Ovary (tissue), 9 donors: ENCODE measurements around the gene HIVEP3. TPM values are rescaled to one million over a fixed set of nuclear protein-coding genes. Genes with fewer than 3 reads are reported as not detected.

Experiments used
- DNase-seq, 5 donors: peaks; one replicate each; pipeline ENCODE4 v3.0.0-alpha.2; 2019 to 2020
- H3K27ac ChIP-seq, 2 donors: fragments of 200-600 bp; one replicate each; pipeline versions ENCODE4 v1.5.1 to v1.8.0; 2019 to 2022
- H3K27me3 ChIP-seq: fragments of 200-600 bp; one replicate; pipeline ENCODE4 v1.8.0; 2022
- H3K36me3 ChIP-seq: fragments of 200-600 bp; sonication (generic); one replicate; pipeline ENCODE4 v1.5.1; 2019
- H3K4me1 ChIP-seq: one replicate; pipeline ENCODE4 v1.8.1; 2013; ENCODE audit warnings: mild to moderate bottlenecking, moderate library complexity; ENCODE audit not compliant: insufficient read depth
- H3K4me3 ChIP-seq: fragments of 200-600 bp; sonication (generic); one replicate; pipeline ENCODE4 v1.5.1; 2017
- H3K9me3 ChIP-seq, 2 donors: fragments of 200-600 bp in 1 of 2; sonication (generic) in 1 of 2; one replicate each; pipeline versions ENCODE4 v1.5.1 to v1.8.1; 2013 to 2019; ENCODE audit warnings: mild to moderate bottlenecking in 1 of 2, moderate library complexity in 1 of 2
- CTCF ChIP-seq, 3 donors: fragments of 450-650 bp in 2 of 3; fragments of 200-600 bp in 1 of 3; IDR thresholded peaks; one replicate each; pipeline versions ENCODE4 v1.5.1 to v1.8.0; 2016 to 2022; ENCODE audit warnings: antibody characterized with exemption in 3 of 3, mild to moderate bottlenecking in 1 of 3
- EP300 ChIP-seq: sonication (generic); formaldehyde crosslinking; IDR thresholded peaks from one replicate; pipeline ENCODE4 v1.6.1; 2017; ENCODE audit warnings: antibody characterized with exemption
- POLR2A ChIP-seq: fragments of 450-650 bp; IDR thresholded peaks from one replicate; pipeline ENCODE4 v1.6.1; 2017; ENCODE audit warnings: antibody characterized with exemption, mild to moderate bottlenecking, moderate library complexity
- WGBS, 3 donors: extraction: QIAGEN DNeasy Blood & Tissue Kit in 1 of 3; methylation state at CpG; one replicate each; pipeline versions ENCODE4 v1.1.5 to v1.1.7; 2013 to 2017; 5-methylcytosine and 5-hydroxymethylcytosine counted together
- intact Hi-C, 4 donors: fragments of 100-400 bp; cut with DNase I; formaldehyde crosslinking; loops; one replicate each; pipeline versions ENCODE4 v1.11.0 to v1.15.1; 2022 to 2023
- polyA plus RNA-seq, 2 donors: library from polyadenylated mRNA; stranded (reverse); fragments of 200-250 nt in 1 of 2; fragments of 350-450 nt in 1 of 2; fragmentation: Illumina TruSeq in 1 of 2; extraction: RNeasy Lipid Tissue Mini Kit (QIAGEN cat#74804) in 1 of 2; gene quantifications; one replicate each; pipeline ENCODE4 v1.2.3, GENCODE V29; 2013 to 2014
- total RNA-seq, 7 donors: library from RNA; depleted of rRNA in 2 of 7; stranded (reverse); fragments of >200 nt in 2 of 7; fragmentation: NEBNext Ultra II Directional in 3 of 7; extraction: Animal tissue kit (Norgen Biotek cat#: 25700) in 3 of 7; gene quantifications; one replicate each; pipeline versions ENCODE4 v1.1.0 to v1.2.4, GENCODE V29; 2016 to 2023
- donor health status: DM: no; HTN: no; CAD: no; lungs with moderate emphysema.
- donor health status: DM: no; HTN: no; CAD: no.
- donor health status: Bipolar disorder and iron deficiency.
- donor health status: DM: yes; HTN: yes; CAD: no.
- donor health status: DM: no; HTN: no; CAD: no.
- donor health status: DM: yes; HTN: yes; CAD: no.

The HIVEP3 gene
- total and polyA plus RNA-seq, 9 donors, result 3.0 to 7.5 (median 5.2) TPM

DNA sequence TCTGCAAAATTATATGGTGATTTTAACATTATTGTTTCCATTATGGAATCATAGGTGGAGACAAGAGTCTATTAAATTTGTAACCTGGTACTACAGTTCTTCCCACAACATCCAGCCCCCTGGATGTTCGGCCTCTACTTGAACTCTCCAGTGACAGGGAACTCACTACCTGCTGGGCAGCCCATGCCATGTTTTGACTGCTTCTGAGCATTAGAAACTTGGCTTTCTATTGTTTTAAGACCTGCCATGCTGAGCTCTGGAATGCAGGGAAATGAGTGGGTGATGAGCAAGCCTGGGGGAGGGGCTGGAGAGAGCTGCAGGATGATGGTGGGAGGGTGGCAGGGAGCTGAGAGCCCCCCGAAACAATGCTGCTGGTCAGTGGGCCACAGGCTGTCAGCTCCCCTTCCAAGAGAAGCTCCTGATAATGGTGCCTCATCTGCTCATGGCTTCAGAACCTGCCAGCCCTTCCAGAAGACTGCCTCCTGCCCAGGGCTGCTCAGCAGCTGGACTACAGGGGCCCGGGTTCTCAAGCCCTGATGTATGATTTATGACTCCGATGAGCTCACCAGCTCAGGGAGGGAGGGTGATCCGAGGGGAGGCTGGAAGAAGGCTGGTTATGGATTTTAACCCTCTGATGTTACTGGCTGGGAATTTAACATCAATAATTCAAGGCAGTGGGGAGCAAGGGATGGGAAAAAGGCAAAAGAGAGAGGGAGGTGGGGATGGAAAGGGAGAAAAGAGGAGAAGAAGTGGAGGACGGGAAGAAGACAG is 205.0 kb downstream of the HIVEP3 start:
- intact Hi-C loops, result no loop called here
- Histone ChIP-seq H3K4me1 (no peaks in the 10 kb centered on the region), H3K4me3 (no peak overlapping the region), H3K36me3 (no peaks in the 10 kb centered on the region), H3K27me3 (no peaks in the 10 kb centered on the region), H3K9me3 (no peaks in the 10 kb centered on the region), H3K27ac (no peak overlapping the region)
- no peak for DNase-seq
- TF ChIP-seq CTCF (IDR thresholded peaks at IDR 0.05) (no peak), EP300 (no peak), POLR2A (no peak)
- WGBS, 3 donors, result 37 to 40% (median 38%) methylated on average over 6 of the region's 6 CpGs

GRCh38 chr1:41713141-41713540 is 205.6 kb downstream of the HIVEP3 start:
- Histone ChIP-seq H3K4me1 (no peaks in the 10 kb centered on the region), H3K36me3 (no peaks in the 10 kb centered on the region), H3K27me3 (no peaks in the 10 kb centered on the region), H3K27ac (no peak overlapping the region), H3K4me3 (no peak overlapping the region), H3K9me3 (no peaks in the 10 kb centered on the region)
- DNase-seq, result no peak
- intact Hi-C loops, result no loop called here
- WGBS, 3 donors, result 69 to 74% (median 71%) methylated on average over 5 of the region's 5 CpGs
- TF ChIP-seq POLR2A (no peak), CTCF (IDR thresholded peaks at IDR 0.05) (no peak), EP300 (no peak)

DNA sequence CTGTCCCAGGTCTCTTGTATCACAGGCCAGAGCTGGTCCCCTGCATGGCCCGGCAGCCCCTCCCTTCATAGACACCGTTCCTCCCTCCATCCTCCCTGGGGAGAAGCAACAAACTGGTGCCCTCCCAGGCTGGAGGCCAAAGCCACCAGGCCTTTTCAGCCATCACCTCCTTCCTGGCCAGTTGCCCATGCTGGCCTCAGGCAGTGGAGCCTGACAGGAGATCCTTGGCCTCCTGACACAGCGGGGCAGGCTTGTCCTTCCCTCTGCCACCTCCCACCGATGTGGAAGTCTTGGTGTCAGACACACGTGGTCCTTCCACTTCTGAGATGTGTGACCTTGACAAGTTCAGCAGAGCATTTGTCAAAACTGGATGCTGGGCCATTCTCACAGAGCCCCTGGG is 206.0 kb downstream of the HIVEP3 start:
- intact Hi-C loops, result no loop called here
- Histone ChIP-seq H3K4me1 (no peaks in the 10 kb centered on the region), H3K27me3 (no peaks in the 10 kb centered on the region), H3K4me3 (no peak overlapping the region), H3K36me3 (no peaks in the 10 kb centered on the region), H3K27ac (no peak overlapping the region), H3K9me3 (no peaks in the 10 kb centered on the region)
- DNase-seq, result no peak
- WGBS, 3 donors, result 43 to 52% (median 44%) methylated on average over 5 of the region's 5 CpGs
- TF ChIP-seq POLR2A (no peak), EP300 (no peak), CTCF (IDR thresholded peaks at IDR 0.05) (no peak)

DNA sequence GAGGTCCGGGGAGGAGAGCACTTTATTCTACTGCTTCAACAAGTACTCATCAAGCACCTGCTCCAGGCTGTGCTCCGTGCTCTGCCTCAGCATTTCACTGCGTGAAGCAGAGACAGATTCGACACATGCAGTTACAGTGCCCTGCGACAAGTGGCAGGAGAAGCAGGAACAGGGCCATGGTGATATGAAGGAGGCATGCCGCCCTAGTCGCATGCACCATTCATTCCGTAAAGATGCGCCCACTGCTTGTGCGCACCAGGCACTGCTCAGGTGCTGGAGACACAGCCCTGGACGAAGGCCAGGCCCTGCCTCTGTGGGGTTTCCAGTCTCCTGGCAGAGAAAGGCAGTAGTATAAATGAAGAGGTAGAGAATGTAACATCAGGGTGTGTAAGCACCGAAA is 206.6 kb downstream of the HIVEP3 start:
- Histone ChIP-seq H3K27me3 (no peaks in the 10 kb centered on the region), H3K9me3 (no peaks in the 10 kb centered on the region), H3K4me1 (no peaks in the 10 kb centered on the region), H3K4me3 (no peak overlapping the region), H3K27ac (no peak overlapping the region), H3K36me3 (no peaks in the 10 kb centered on the region)
- TF ChIP-seq EP300, result no peak
- TF ChIP-seq POLR2A, result no peak
- no peak for TF ChIP-seq CTCF (IDR thresholded peaks at IDR 0.05)
- no peak for DNase-seq
- intact Hi-C loops, result no loop called here
- 93 to 95% (median 93%) methylated on average over 12 of the region's 12 CpGs for WGBS, 3 donors
